Uterus (tissue), 2 donors: ENCODE results near the gene ARHGEF26.

Source experiments
- CTCF ChIP-seq, 4 experiments: fragments of 200-600 bp in 2 of 4; fragments of 450-650 bp in 2 of 4; sonication (generic) in 2 of 4; IDR thresholded peaks; one replicate each; pipeline ENCODE4 v1.5.1; 2016 to 2019; ENCODE audit warnings: antibody characterized with exemption in 4 of 4, mild to moderate bottlenecking in 2 of 4, moderate library complexity in 1 of 4
- POLR2A ChIP-seq, 2 donors: fragments of 450-650 bp; IDR thresholded peaks; one replicate each; pipeline ENCODE4 v1.6.1; 2016; ENCODE audit warnings: antibody characterized with exemption in 2 of 2, mild to moderate bottlenecking in 1 of 2, moderate library complexity in 1 of 2

- no peak for TF ChIP-seq CTCF (IDR thresholded peaks at IDR 0.05)
- no peak for TF ChIP-seq POLR2A (IDR thresholded peaks at IDR 0.05)
These were observed 1.8 kb downstream of the ARHGEF26 start for GRCh38 chr3:154122912-154123559.
